Adipocyte (in vitro differentiated cells): ENCODE results near the gene ATP5F1A.

Source experiments
- DNase-seq: peaks from one replicate; pipeline ENCODE4 v3.0.0-alpha.2; 2015; ENCODE audit warnings: low read depth
- H3K27me3 ChIP-seq: replicated peaks from 2 replicates; pipeline ENCODE4 v1.7.0; 2013; ENCODE audit warnings: mild to moderate bottlenecking, low read length, moderate library complexity; ENCODE audit not compliant: control insufficient read depth, insufficient read depth
- H3K36me3 ChIP-seq: 2 replicates; pipeline ENCODE4 v1.7.0; 2013; ENCODE audit warnings: low read length, mild to moderate bottlenecking, moderate library complexity; ENCODE audit not compliant: control insufficient read depth, insufficient read depth, severe bottlenecking
- H3K4me1 ChIP-seq: 2 replicates; pipeline ENCODE4 v1.7.0; 2013; ENCODE audit warnings: mild to moderate bottlenecking, low read length, moderate library complexity; ENCODE audit not compliant: control insufficient read depth, insufficient read depth
- H3K4me3 ChIP-seq: 2 replicates; pipeline ENCODE4 v1.7.0; 2013; ENCODE audit warnings: mild to moderate bottlenecking, low read length, moderate library complexity
- H3K9ac ChIP-seq: 2 replicates; pipeline ENCODE4 v1.7.0; 2013; ENCODE audit warnings: mild to moderate bottlenecking, low read length, moderate library complexity
- H3K9me3 ChIP-seq: 2 replicates; pipeline ENCODE4 v1.7.0; 2013; ENCODE audit warnings: mild to moderate bottlenecking, low read length, moderate library complexity; ENCODE audit not compliant: control insufficient read depth

ATP5F1A gene

DNA sequence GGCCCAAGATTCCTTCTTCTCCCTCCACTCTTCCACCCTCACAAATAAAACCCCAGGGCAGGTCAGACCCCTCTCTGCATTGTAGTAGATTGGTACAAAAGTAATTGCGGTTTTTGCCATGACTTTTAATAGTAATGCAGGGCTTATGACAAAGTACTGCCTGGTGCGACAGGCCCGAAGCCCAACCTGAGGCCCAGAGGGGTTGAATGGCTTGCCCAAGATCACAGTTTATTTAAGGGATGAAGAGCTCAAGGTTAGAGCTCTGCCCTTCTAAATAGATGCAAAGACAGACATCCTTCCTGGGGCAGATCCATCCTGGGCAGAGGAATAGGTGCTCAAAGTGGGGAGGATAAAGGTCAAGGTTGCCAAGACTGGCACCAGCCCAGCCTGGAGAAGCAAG, 25.1 kb downstream of the ATP5F1A start:
- Histone ChIP-seq H3K4me3 (no peak overlapping the region), H3K27me3 (no peaks in the 10 kb centered on the region), H3K4me1 (peaks cover 19% of the 10 kb centered on the region), H3K9ac (no peak overlapping the region), H3K36me3 (peaks cover 5% of the 10 kb centered on the region), H3K9me3 (no peaks in the 10 kb centered on the region)
- no peak for DNase-seq

DNA sequence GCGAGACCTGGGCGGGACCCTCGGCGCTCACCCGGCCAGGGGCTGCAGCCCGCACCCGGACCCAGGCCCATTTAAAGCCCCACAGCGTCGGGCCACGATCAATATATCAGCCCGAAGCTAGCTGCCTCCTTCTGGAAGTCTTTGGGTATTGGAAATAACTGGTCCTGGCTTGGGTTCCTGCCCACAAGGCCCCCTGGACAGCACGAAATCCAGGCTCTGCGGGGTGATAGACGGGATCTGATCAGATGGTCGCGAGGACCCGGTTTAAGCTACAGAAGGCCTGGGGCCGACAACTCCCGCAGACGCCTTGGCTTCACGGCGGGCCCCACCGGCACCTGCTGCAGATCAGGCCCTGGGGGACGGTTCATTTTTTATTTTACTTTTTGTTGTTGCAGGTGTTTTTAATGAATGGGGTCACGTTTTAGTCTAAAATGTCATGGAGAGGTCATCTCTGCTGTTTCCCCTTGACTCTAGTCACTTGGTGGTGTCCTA, 25.7 kb downstream of the ATP5F1A start:
- DNase-seq: no peak
- Histone ChIP-seq H3K9me3 (no peaks in the 10 kb centered on the region), H3K27me3 (no peaks in the 10 kb centered on the region), H3K36me3 (peaks cover under 1% of the 10 kb centered on the region), H3K9ac (peak overlapping the region; percentile 90), H3K4me3 (peak overlapping the region; percentile 91), H3K4me1 (peaks cover 19% of the 10 kb centered on the region)

DNA sequence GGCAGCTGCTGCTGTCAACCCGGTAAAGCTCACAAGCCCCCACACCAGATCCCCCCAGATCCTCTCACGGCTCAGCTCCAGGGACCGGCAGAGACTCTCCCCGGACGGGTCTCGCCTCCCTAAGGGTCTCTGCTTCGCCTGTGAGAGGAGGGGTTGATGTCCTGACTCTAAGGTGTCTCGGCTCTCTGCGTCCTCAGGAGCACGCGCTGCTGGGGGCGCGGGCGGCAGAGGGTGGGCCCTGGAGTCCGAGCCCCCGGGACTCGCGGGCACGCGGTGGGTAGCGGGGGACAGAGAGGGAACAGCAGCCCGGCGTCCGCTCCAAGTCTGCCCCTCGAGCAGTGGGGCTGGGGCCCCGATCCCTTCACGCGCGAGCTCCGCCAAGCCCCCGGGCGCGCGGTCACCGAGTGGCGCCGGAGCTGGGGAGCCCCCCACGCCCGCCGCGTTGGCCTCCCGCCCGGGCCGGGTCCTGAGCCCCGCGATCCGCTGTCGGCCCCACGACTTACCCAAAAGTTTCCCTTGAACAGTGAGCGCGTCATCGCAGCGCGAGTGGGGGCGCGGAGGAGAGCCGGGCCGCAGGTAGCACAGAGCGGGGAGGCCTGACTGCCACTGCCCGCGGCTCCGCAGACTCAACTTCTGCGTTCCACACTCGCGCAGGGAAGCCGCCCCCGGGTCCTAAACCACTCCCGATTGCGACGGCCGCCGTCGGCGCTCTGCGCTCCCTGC, 26.3 kb downstream of the ATP5F1A start, which contains the start of gene PSTPIP2:
Gene PSTPIP2 (minus strand): TSS at position 608 of the 723 bp plus-strand sequence. CDS start 72 bp downstream, at position 536.
- no peaks in the 10 kb centered on the region for H3K27me3 ChIP-seq
- H3K9me3 ChIP-seq: no peaks in the 10 kb centered on the region
- DNase-seq: peak; percentile 85
- H3K36me3 ChIP-seq: no peaks in the 10 kb centered on the region
- H3K4me1 ChIP-seq: peaks cover 19% of the 10 kb centered on the region
- H3K4me3 ChIP-seq: peak within 1 kb of the TSS; percentile 91
- H3K9ac ChIP-seq: peak within 1 kb of the TSS; percentile 90

DNA sequence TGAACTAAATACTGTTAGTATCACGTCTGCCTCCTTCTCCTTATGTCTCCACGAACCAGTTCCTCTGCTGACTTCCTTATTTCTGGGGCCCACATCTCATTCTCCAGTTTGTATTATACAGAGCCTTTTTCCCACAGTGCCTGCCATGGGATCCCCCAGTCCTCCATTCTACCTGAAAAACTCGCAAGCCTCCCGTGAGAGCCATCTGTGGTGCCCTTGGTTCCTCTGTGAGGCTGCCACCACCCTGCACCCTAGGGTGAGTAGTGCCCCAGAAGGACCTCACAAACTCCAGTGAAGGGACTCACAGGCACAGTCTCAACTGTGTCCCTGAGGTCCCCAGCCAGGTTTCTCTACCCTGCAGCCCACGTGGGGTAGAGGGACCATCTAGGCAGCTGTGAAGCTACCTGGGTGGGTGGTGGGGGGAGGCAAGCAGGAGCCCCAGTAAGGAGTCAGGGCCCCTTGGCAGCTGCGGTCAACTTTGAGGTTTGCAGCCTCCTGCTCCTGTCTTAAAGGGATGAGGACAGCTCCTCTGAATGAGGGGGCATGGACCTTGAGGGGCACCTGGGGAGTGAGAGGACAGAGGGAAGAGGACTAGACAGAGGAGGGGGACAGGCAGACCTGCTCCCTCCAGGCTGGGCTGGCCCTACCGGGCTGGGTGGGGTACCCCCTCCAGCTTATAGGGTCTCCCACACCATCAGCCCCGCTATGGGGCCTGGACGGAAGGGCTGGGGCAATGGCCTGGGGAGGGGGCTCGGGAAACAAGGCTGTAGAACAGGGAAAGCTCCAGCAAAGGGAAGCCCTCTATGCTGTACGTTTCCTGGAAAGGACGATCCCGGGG, 27.1 kb downstream of the ATP5F1A start:
- H3K4me3 ChIP-seq: peak overlapping the region; percentile 91
- no peaks in the 10 kb centered on the region for H3K36me3 ChIP-seq
- no peaks in the 10 kb centered on the region for H3K9me3 ChIP-seq
- no peak for DNase-seq
- H3K27me3 ChIP-seq: no peaks in the 10 kb centered on the region
- H3K4me1 ChIP-seq: peaks cover 19% of the 10 kb centered on the region
- H3K9ac ChIP-seq: peak overlapping the region; percentile 90

DNA sequence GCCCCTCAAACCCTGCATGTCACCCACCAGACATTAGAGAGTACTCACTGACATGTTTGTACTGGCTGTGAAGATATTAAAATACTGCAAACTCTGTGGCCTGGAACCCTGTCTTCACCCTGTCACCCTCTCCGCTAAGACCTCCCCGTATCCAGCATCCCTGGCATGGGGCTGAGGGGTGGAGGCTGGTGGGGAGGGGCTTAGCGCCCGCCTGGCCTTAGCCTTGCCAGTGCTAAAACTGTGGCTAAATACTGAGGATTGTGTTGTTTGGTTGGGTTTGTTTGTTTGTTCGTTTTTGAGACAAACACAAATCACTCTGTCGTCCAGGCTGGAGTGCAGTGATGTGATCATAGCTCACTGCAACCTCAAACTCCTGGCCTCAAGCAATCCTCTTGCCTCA, 27.9 kb downstream of the ATP5F1A start:
- no peaks in the 10 kb centered on the region for H3K36me3 ChIP-seq
- H3K9me3 ChIP-seq: no peaks in the 10 kb centered on the region
- no peaks in the 10 kb centered on the region for H3K27me3 ChIP-seq
- peaks cover 19% of the 10 kb centered on the region for H3K4me1 ChIP-seq
- no peak overlapping the region for H3K4me3 ChIP-seq
- no peak overlapping the region for H3K9ac ChIP-seq
- no peak for DNase-seq

DNA sequence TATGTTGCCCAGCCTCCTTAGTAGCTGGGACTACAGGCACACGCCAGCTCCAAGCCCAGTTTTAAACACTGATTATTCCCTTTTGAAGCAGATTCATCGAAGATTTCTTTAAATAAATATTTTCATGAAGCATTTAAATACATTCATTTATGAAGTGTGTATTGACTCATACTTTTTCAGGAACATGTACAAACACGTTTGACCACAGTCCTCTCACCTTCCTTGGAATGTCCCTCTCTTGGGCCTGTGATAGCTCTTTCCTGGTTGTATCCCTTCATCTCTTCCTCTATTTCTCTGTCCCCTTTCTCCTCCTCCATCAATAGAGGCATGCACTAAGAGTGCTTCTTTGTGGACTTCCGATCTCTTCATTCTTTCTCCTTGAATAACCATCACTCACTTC, 28.6 kb downstream of the ATP5F1A start:
- no peaks in the 10 kb centered on the region for H3K36me3 ChIP-seq
- no peaks in the 10 kb centered on the region for H3K9me3 ChIP-seq
- H3K4me3 ChIP-seq: no peak overlapping the region
- no peaks in the 10 kb centered on the region for H3K27me3 ChIP-seq
- no peak overlapping the region for H3K9ac ChIP-seq
- H3K4me1 ChIP-seq: peaks cover 19% of the 10 kb centered on the region
- no peak for DNase-seq

DNA sequence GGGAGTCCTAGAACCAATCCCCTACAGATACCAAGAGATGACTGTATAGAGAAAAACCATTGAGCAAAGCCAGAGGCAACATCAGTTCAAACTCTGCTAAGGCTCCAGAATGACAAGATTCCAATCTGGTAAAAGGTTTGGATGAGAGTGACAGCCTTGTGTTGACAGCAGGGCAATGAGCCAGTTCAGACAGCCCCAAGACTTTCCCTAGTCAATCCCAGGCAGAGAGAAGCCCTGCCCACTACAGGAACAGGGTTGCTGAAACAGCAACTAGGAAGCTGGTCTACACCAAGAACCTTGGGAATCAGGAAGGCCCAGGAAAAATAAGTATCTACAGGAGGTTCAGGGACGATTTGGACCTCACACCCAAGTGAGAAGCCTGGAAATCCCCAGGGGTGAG, 29.3 kb downstream of the ATP5F1A start:
- H3K4me1 ChIP-seq: peaks cover 19% of the 10 kb centered on the region
- no peaks in the 10 kb centered on the region for H3K9me3 ChIP-seq
- H3K27me3 ChIP-seq: no peaks in the 10 kb centered on the region
- H3K9ac ChIP-seq: no peak overlapping the region
- no peak for DNase-seq
- no peak overlapping the region for H3K4me3 ChIP-seq
- no peaks in the 10 kb centered on the region for H3K36me3 ChIP-seq

DNA sequence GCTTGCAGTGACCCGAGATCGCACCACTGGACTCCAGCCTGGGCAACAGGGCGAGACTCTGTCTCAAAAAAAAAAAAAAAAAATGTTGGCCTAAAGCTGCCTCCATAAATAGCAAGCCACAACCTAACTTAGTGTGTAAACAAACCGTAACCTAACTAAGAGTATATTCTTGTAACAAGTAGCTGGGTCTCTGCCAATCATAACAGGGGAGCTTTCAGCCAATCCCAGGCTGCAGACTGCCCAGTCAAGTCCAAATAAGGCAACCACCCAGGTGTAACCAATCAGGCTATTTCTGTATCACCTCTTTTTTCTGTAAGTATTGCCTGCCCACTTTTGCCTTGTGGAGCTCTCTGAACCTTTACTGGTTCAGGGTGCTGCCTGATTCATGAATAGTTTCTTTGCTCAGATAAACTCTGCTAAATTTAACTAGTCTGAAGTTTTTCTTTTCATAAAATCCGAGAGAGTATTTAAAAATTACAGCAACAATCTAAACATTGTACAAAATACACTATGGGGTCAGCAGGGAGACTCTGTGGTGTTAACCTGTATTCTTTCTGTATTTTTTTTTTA, 30.6 kb downstream of the ATP5F1A start:
- H3K9ac ChIP-seq: no peak overlapping the region
- DNase-seq: no peak

DNA sequence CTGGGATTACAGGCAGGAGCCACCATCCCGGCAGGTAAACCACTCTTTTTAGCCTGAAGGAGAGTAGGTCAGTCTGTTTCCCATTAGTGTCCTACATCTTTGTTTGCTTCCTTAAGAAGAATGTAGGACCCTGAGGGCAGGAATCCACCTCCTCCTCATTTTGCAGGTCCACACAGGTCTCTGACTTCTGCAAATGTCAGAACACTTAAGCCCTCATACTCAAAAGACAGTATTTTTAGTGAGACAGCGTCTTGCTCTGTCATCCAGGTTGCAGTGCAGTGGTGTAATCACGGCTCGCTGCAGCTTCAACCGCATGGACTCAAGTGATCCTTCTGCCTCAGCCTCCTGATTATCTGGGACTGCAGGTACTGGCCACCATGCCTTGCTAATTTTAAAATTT, 35.3 kb downstream of the ATP5F1A start:
- Histone ChIP-seq H3K36me3 (no peaks in the 10 kb centered on the region), H3K4me1 (no peaks in the 10 kb centered on the region), H3K27me3 (no peaks in the 10 kb centered on the region), H3K9ac (no peak overlapping the region), H3K9me3 (no peaks in the 10 kb centered on the region), H3K4me3 (no peak overlapping the region)
- DNase-seq: no peak

More for the DNA sequence above, 30.6 kb downstream of the ATP5F1A start:
- Histone ChIP-seq H3K9me3 (no peaks in the 10 kb centered on the region), H3K27me3 (no peaks in the 10 kb centered on the region), H3K36me3 (no peaks in the 10 kb centered on the region), H3K4me1 (peaks cover 18% of the 10 kb centered on the region), H3K4me3 (no peak overlapping the region)

DNA sequence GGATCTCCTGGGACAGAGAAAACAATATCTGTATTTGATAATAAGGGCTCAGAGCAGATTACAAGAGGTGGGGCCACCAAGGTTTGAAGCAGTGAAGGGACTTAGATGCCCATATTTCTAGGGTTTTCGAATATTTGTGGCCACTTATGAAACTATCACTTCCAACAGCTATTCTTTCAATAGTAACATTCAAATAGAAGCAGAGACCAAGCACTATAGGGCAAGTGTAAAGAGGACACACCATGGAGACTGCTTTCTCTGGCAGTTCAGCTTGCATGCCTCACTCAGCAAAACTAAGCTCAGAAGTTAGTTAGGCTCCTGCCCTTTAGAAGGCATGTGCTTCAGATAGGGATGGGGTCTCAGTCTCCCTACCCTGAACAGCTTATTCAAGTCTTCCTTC, 36.3 kb downstream of the ATP5F1A start:
- no peaks in the 10 kb centered on the region for H3K9me3 ChIP-seq
- DNase-seq: no peak
- no peak overlapping the region for H3K4me3 ChIP-seq
- H3K27me3 ChIP-seq: no peaks in the 10 kb centered on the region
- no peaks in the 10 kb centered on the region for H3K4me1 ChIP-seq
- H3K9ac ChIP-seq: no peak overlapping the region
- no peaks in the 10 kb centered on the region for H3K36me3 ChIP-seq

DNA sequence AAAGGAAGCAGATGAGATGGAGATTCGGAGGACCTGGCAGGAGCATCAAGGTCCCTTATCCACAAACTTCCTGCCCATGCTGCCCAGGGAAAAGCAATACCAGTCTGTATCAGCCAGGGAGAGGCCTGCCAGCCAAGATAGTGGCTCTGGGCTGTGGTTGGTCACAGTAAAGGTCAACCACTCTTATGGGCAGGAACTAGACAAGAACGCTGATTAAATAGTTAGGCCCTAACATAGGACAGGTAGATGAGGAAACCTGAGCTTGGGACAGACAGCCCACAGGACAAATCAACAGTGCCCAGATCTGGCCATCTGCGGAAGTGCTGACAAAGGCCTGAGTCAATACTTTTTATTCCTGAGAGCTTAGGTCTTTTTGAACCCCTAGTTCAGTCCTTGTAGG, 36.7 kb downstream of the ATP5F1A start:
- no peak for DNase-seq
- no peaks in the 10 kb centered on the region for H3K4me1 ChIP-seq
- no peaks in the 10 kb centered on the region for H3K36me3 ChIP-seq
- H3K9me3 ChIP-seq: no peaks in the 10 kb centered on the region
- no peaks in the 10 kb centered on the region for H3K27me3 ChIP-seq
- H3K9ac ChIP-seq: no peak overlapping the region
- no peak overlapping the region for H3K4me3 ChIP-seq
